Thyroid gland (tissue), 4 donors: ENCODE results near the gene ARHGAP24.

ENCODE experiments used
- POLR2A ChIP-seq, 2 donors: fragments of 450-650 bp; IDR thresholded peaks; one replicate each; pipeline ENCODE4 v1.6.1; 2017; ENCODE audit warnings: antibody characterized with exemption in 2 of 2, mild to moderate bottlenecking in 2 of 2, moderate library complexity in 1 of 2
- TF ChIP-seq, protein P1 (sequence below), 6 experiments: fragments of 200-600 bp in 3 of 6; fragments of 450-650 bp in 3 of 6; sonication (generic) in 3 of 6; IDR thresholded peaks; one replicate each; pipeline ENCODE4 v1.5.1; 2016 to 2019; ENCODE audit warnings: antibody characterized with exemption in 6 of 6, mild to moderate bottlenecking in 2 of 6, inconsistent platforms in 1 of 6, moderate library complexity in 1 of 6

DNA sequence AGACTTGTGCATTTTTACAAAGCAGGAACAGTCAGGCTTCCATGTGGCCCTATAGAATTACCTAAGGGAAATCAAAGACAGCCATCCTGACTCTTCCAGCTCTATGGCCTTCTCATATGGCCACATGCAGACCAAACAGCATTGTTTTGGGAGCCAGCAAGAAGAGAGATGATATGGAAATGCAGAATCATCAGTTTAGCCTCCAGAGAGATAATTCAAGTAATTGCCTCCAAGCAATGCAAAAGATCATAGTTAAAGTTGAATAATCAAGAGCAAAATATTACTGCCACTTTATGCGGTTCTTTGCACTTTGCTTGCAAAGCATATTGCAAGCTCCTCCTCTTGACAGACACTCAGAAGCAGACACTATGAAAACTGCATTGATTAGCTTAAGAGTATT, 207.4 kb downstream of the ARHGAP24 start:
- TF ChIP-seq, protein P1, sequence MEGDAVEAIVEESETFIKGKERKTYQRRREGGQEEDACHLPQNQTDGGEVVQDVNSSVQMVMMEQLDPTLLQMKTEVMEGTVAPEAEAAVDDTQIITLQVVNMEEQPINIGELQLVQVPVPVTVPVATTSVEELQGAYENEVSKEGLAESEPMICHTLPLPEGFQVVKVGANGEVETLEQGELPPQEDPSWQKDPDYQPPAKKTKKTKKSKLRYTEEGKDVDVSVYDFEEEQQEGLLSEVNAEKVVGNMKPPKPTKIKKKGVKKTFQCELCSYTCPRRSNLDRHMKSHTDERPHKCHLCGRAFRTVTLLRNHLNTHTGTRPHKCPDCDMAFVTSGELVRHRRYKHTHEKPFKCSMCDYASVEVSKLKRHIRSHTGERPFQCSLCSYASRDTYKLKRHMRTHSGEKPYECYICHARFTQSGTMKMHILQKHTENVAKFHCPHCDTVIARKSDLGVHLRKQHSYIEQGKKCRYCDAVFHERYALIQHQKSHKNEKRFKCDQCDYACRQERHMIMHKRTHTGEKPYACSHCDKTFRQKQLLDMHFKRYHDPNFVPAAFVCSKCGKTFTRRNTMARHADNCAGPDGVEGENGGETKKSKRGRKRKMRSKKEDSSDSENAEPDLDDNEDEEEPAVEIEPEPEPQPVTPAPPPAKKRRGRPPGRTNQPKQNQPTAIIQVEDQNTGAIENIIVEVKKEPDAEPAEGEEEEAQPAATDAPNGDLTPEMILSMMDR (IDR thresholded peaks at IDR 0.05) = no peak
- TF ChIP-seq POLR2A (IDR thresholded peaks at IDR 0.05) = no peak
